ENCODE data around the gene RAPGEF6.

DNA sequence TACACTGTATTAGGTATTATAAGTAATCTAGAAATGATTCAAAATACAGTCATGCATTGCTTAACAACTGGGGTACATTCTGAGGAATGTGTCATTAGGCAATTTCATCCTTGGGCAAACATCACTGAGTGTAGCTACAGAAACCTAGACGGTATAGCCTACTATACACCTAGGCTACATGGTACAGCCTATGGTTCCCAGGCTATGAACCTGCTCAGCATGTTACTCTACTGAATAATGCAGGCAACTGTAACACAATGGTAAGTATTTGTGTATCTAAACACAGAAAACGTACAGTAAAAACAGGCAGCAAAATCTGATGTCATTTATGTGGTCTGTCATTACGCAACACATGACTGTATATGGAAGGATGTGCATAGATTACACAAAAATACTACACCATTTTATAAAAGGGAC, 96.8 kb downstream of the RAPGEF6 start:
- no peak for TF ChIP-seq POLR2A (IDR thresholded peaks at IDR 0.05; ENCODE audit: low read depth)
- TF ChIP-seq EP300 (IDR thresholded peaks at IDR 0.05), result no peak
- TF ChIP-seq, protein P1, sequence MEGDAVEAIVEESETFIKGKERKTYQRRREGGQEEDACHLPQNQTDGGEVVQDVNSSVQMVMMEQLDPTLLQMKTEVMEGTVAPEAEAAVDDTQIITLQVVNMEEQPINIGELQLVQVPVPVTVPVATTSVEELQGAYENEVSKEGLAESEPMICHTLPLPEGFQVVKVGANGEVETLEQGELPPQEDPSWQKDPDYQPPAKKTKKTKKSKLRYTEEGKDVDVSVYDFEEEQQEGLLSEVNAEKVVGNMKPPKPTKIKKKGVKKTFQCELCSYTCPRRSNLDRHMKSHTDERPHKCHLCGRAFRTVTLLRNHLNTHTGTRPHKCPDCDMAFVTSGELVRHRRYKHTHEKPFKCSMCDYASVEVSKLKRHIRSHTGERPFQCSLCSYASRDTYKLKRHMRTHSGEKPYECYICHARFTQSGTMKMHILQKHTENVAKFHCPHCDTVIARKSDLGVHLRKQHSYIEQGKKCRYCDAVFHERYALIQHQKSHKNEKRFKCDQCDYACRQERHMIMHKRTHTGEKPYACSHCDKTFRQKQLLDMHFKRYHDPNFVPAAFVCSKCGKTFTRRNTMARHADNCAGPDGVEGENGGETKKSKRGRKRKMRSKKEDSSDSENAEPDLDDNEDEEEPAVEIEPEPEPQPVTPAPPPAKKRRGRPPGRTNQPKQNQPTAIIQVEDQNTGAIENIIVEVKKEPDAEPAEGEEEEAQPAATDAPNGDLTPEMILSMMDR (IDR thresholded peaks at IDR 0.05), result no peak
- TF ChIP-seq POLR2AphosphoS5 (IDR thresholded peaks at IDR 0.05), result no peak
